Esophagus (tissue), 2 donors: Measurements from ENCODE around the gene GALNT6. TPM values are rescaled to one million over a fixed set of nuclear protein-coding genes. Genes with fewer than 3 reads are reported as not detected.

Experiments used
- H3K27ac ChIP-seq, 2 donors: one replicate each; pipeline ENCODE4 v1.5.1; 2013; ENCODE audit warnings: low read depth in 2 of 2, mild to moderate bottlenecking in 2 of 2, inconsistent platforms in 1 of 2, low read length in 1 of 2, moderate library complexity in 1 of 2
- H3K27me3 ChIP-seq, 2 donors: one replicate each; pipeline ENCODE4 v1.6.1; 2013; ENCODE audit warnings: low read length in 2 of 2, control low read depth in 1 of 2, mild to moderate bottlenecking in 1 of 2; ENCODE audit not compliant: insufficient read depth in 2 of 2, control insufficient read depth in 1 of 2
- H3K36me3 ChIP-seq, 2 donors: one replicate each; pipeline ENCODE4 v1.6.1; 2013; ENCODE audit warnings: low read length in 1 of 2; ENCODE audit not compliant: control insufficient read depth in 2 of 2, insufficient read depth in 2 of 2
- H3K4me1 ChIP-seq, 2 donors: one replicate each; pipeline ENCODE4 v1.6.1; 2013; ENCODE audit warnings: low read length in 1 of 2; ENCODE audit not compliant: control insufficient read depth in 2 of 2, insufficient read depth in 2 of 2
- H3K4me3 ChIP-seq, 2 donors: one replicate each; pipeline ENCODE4 v1.5.1; 2013; ENCODE audit warnings: low read length in 2 of 2, mild to moderate bottlenecking in 2 of 2, low read depth in 1 of 2, moderate library complexity in 1 of 2
- H3K9me3 ChIP-seq, 2 donors: one replicate each; pipeline ENCODE4 v1.6.1; 2013; ENCODE audit warnings: mild to moderate bottlenecking in 2 of 2, low read depth in 1 of 2, low read length in 1 of 2, moderate library complexity in 1 of 2; ENCODE audit not compliant: control insufficient read depth in 2 of 2, insufficient read depth in 1 of 2
- WGBS, 2 donors: extraction: QIAGEN DNeasy Blood & Tissue Kit; methylation state at CpG; one replicate each; pipeline ENCODE4 v1.1.7; 2013; 5-methylcytosine and 5-hydroxymethylcytosine counted together
- polyA plus RNA-seq, 2 donors: library from polyadenylated mRNA; stranded (reverse); fragments of 200-250 nt; gene quantifications; one replicate each; pipeline ENCODE4 v1.2.3, GENCODE V29; 2013
- donor health status: healthy with polysubstance abuse.
- donor health status: Bipolar disorder and iron deficiency.

Gene GALNT6
- polyA plus RNA-seq, 2 donors, result 0.94 to 1.1 TPM

DNA sequence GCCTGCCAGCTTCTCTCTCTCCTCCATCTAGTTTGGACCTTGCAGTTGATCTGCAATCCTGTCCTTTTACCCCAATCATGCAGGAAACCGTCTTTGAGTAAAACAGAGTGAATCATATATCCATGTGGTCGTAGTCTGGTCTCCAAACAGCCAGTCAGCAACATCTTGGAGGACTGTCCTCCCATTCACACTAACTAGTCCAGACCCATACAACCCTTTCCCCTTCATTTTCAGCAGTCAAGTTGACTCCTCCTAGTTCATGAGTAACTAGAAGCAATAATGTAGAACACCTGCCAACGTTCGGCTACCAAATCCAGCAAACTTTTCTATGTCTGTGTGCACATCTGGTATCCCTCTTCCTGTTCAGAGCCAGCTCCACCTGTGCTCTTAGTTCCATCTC lies 56.4 kb downstream of the GALNT6 start:
- WGBS, 2 donors, result 57 to 72% methylated on average over 4 of the region's 4 CpGs
- Histone ChIP-seq H3K27ac (no peak overlapping the region), H3K27me3 (no peaks in the 10 kb centered on the region), H3K9me3 (no peaks in the 10 kb centered on the region), H3K4me1 (no peaks in the 10 kb centered on the region), H3K36me3 (no peaks in the 10 kb centered on the region), H3K4me3 (no peak overlapping the region)

DNA sequence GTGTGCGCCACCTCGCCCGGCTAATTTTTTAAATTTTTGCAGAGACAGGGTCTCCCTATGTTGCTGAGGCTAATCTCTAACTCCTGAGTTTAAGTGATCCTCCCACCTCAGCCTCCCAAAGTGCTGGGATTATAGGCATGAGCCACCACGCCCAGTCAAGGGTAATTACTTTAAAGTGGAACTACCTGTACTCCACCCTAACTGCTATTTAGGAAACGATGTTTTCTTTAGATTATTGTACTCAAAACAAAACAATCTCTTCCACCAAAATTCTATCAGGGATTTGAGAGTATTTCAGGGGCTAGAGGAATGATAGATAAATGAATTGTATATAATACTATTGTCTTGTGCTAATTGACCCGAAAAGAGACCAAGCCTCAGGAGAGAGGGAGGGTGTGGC lies 57.7 kb downstream of the GALNT6 start:
- Histone ChIP-seq H3K4me1 (peaks cover 0 to 2% of the 10 kb centered on the region in 2 donors), H3K9me3 (no peaks in the 10 kb centered on the region), H3K27me3 (no peaks in the 10 kb centered on the region), H3K4me3 (no peak overlapping the region), H3K27ac (peak overlapping the region in 1 of 2 donors; percentile 61), H3K36me3 (no peaks in the 10 kb centered on the region)
- 66% methylated on average over 6 of the region's 6 CpGs for WGBS, 2 donors

DNA sequence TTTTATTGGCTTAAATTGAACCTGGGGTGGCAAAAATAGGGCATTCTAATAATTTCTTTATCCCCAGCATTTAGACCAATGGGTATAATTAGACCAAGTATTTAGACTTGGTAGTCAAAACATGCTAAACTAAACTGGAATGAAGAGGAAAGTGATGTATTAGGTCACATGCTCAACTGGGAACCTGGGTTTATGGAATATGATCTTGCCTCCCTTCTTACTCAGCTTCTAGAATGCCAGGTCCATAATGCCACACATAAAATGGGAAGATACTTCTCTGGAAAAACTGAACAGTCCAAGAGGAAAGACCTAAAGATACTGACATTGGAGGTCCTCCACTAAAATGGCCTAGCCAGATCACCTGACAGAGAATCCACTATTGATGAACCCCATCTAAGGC lies 61.0 kb downstream of the GALNT6 start:
- no peaks in the 10 kb centered on the region for H3K9me3 ChIP-seq
- H3K36me3 ChIP-seq, result no peaks in the 10 kb centered on the region
- no peak overlapping the region for H3K4me3 ChIP-seq
- H3K27ac ChIP-seq, result no peak overlapping the region
- H3K27me3 ChIP-seq, result no peaks in the 10 kb centered on the region
- H3K4me1 ChIP-seq, result peaks cover 2 to 8% of the 10 kb centered on the region in 2 donors

DNA sequence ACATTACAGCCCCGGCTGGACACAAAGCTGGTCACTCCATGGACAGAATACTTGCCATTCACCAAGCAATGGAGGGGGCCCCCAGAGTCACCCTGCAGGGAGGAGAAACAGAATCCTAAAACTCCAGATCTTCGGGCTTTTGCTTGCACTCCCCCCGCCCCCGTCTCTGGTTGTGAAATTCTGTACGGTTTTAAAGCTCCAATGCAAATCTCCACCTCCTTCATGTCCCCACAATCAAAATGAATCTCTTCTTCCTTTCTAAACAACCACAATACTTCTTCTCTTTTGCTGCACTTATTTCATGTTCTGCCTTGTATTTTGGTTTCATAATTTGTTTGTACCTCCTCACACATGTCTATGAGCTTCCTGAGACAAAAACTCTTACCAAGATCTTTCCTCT lies 61.5 kb downstream of the GALNT6 start:
- 73% methylated on average over 5 of the region's 5 CpGs for WGBS, 2 donors
- Histone ChIP-seq H3K4me1 (peaks cover 2 to 8% of the 10 kb centered on the region in 2 donors), H3K9me3 (no peaks in the 10 kb centered on the region), H3K4me3 (no peak overlapping the region), H3K27ac (no peak overlapping the region), H3K36me3 (no peaks in the 10 kb centered on the region), H3K27me3 (no peaks in the 10 kb centered on the region)

DNA sequence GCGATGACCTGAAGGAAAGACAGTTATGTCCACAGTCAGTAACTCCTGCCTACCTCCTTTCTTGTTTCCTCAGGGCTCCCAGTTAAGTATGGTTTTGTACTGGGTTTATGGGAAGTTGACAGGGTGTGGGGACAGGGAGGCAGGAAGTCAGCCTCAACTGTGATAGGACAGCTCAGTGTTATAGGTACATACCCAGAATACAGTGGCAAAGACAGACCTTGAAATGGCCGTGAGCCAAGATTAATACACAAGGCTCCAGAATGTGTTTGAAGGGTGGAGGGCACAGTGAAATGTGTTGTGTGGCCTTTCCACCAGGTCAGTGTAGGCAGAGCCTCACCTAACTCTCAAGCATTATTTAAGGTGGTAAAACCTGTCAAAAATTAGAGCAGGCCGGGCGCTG lies 62.6 kb downstream of the GALNT6 start:
- Histone ChIP-seq H3K9me3 (peaks cover 0 to 2% of the 10 kb centered on the region in 2 donors), H3K4me1 (peaks cover 4 to 16% of the 10 kb centered on the region in 2 donors), H3K36me3 (no peaks in the 10 kb centered on the region), H3K4me3 (no peak overlapping the region), H3K27ac (peak overlapping the region in 1 of 2 donors; percentile 52), H3K27me3 (no peaks in the 10 kb centered on the region)
- WGBS, 2 donors, result 87% methylated on average over 4 of the region's 4 CpGs

DNA sequence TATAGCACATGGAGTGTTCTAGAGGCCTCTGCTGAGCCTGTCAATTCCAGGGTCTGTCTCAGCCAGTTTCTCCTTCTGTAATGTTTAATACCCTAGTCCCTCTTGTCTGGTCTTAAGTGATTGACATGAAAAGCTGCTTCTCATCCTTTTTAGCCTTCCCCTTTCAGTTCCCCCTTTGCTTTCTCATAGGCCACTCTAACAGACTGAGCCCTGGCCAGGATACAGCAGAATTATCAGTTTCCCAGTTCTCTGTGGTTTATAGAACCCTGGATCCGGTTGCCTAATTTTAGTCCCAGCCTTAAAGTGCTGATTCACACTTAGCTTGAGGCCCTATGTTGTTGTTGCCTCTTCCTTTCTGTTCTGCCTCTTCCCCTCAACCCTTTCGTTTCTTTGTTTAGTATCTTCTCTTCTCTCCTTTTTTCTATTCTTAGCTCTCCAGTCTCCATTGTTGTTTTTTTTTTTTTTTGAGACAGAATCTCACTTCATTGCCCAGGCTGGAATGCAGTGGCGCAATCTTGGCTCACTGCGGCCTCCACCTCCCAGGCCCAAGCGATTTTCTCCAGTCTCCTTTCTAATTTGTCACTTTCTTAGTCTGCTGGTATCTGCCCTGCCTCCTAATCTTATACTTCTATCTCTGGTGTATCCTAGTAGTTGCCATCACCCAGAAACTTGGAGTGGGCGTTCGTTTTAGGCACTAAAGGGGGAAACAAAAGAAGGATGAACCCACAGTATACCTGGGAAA lies 64.3 kb downstream of the GALNT6 start:
- 55 to 61% methylated on average over 7 of the region's 7 CpGs for WGBS, 2 donors

DNA sequence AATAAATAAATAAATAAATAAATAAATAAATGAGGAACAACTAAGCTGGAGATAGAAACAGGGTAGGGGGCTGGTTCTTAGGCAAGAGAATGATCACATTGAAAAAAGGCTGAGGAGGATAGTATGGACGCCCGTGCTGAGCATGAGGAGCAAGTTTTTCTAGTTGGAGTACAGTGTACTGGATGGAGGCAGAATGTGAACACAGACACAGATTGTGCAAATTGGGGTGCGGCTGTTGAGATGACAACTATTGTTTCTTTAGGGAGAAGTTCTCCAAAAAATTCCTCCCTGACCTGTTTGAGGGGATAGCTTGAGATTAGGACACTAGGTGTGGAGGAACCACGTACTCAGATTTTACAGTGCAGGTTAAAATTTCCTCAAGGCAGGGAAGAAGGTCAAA lies 66.3 kb downstream of the GALNT6 start:
- H3K27ac ChIP-seq, result peak overlapping the region; percentile 60 to 89
- peaks cover 4 to 16% of the 10 kb centered on the region in 2 donors for H3K4me1 ChIP-seq

More for the DNA sequence above, 64.3 kb downstream of the GALNT6 start:
- H3K9me3 ChIP-seq, result peaks cover 0 to 2% of the 10 kb centered on the region in 2 donors
- no peaks in the 10 kb centered on the region for H3K27me3 ChIP-seq
- peak overlapping the region; percentile 48 to 89 for H3K27ac ChIP-seq
- H3K4me1 ChIP-seq, result peaks cover 4 to 16% of the 10 kb centered on the region in 2 donors
- H3K36me3 ChIP-seq, result no peaks in the 10 kb centered on the region
- no peak overlapping the region for H3K4me3 ChIP-seq

DNA sequence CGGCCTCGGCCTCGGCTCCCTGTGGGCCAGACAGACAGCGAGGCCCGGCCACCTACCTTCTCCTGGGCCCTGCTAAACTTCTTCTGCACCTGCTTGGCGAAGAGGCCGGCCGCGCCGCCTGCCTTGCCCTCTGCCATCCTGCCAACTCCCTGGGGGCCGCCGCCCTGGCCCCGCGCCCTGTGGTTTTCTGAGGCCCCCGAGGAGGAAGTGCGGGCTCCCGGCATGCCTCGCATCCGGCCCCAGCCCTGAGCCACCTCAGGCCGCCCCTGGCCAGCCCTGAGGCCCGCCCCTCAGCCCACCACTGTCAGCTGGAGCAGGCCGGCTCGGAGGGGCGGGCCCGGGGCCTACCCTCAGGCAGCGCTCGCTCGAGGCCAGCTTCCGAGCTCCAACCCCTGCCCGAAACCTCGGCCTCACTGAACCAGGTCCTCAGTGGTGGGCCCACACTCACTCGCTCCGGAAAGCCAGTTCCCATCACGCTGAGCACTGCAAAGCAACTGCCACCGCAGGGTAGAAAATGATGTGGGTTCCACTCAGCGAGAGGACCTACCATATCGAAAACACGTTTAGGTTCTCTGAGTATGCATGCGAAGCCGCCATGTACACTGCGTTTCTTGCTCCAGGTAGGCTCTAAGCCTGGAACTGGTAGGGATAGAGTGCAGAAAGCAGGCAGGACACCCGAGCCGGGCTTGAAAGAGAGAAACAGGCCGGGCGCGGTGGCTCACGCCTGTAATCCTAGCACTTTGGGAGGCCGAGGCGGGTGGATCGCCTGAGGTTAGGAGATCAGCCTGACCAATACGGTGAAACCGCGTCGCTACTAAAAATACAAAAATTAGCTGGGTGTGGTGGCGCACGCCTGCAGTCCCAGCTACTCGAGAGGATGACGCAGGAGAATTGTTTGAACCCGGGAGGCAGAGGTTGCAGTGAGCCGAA lies 67.0 kb downstream of the GALNT6 start, which contains the start of gene BIN2:
Gene BIN2 (minus strand): TSS at position 209 of the 930 bp plus-strand sequence. CDS start 72 bp downstream, at position 137.
- Histone ChIP-seq H3K27ac (peak within 1 kb of the TSS; percentile 61 to 83), H3K36me3 (no peaks in the 10 kb centered on the region), H3K4me3 (peak within 1 kb of the TSS; percentile 23 to 36), H3K9me3 (peaks cover 0 to 2% of the 10 kb centered on the region in 2 donors), H3K4me1 (peaks cover 4 to 16% of the 10 kb centered on the region in 2 donors), H3K27me3 (no peaks in the 10 kb centered on the region)
- 87% methylated on average over 58 to 60 of the region's 60 CpGs for whole genome bisulfite sequencing, 2 donors

More for the DNA sequence above, 66.3 kb downstream of the GALNT6 start:
- Histone ChIP-seq H3K27me3 (no peaks in the 10 kb centered on the region), H3K36me3 (no peaks in the 10 kb centered on the region), H3K4me3 (no peak overlapping the region), H3K9me3 (peaks cover 0 to 2% of the 10 kb centered on the region in 2 donors)
- 53 to 77% methylated on average over 4 of the region's 4 CpGs for WGBS, 2 donors

DNA sequence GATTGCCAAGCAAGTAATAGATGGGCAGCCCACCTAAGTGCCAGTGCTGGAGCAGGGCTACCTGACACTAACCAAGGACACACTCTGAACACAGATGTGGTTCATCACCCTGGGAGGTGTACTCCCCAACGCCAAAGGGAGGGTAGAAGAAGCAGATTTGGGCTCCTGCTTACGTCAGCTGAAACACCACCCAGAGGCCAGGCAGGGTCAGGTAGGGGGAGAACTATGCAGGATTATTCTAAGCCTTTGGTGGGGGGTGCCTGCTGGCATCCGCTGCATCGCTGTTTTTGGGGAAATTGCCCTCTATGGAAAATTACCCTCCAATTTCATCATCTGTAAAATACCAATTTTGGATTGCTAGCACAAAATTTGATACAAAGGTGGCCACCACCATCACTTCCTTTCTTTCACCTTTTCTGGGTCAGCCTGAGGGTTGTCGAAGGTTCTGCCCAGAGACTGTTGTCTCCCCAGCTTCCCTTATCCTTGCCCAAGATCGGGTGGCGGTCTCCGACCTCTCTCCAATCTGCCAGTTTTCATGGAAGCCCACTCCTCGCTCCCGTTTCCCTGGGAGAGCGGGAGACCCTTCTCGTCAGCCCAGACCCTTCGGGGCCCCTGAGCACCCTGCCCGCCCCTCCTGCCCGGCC lies 67.8 kb downstream of the GALNT6 start:
- peaks cover 4 to 18% of the 10 kb centered on the region in 2 donors for H3K4me1 ChIP-seq
- H3K27ac ChIP-seq, result peak overlapping the region; percentile 61 to 83
- peaks cover 0 to 2% of the 10 kb centered on the region in 2 donors for H3K9me3 ChIP-seq
- 67 to 83% methylated on average over 15 of the region's 15 CpGs for WGBS, 2 donors
- no peaks in the 10 kb centered on the region for H3K36me3 ChIP-seq
- H3K4me3 ChIP-seq, result peak overlapping the region; percentile 23 to 36
- H3K27me3 ChIP-seq, result no peaks in the 10 kb centered on the region
